ENCODE results near the gene MCCC1.

GRCh38 chr3:182971637-182972036, 127.7 kb downstream of the MCCC1 start:
- TF ChIP-seq CTCF (IDR thresholded peaks at IDR 0.05), result no peak
- no peak for TF ChIP-seq ZFX (IDR thresholded peaks at IDR 0.05; ENCODE audit: borderline replicate concordance)

Data from 22Rv1 (cell line).